ENCODE data around the gene GPR152.
A peak's percentile ranks its signal among the peaks of the same experiment; 100 is the strongest.

The GPR152 gene

GRCh38 chr11:67432655-67433349 lies 19.7 kb downstream of the GPR152 start:
- TF ChIP-seq POLR2AphosphoS5 (IDR thresholded peaks at IDR 0.05; ENCODE audit: low read depth, low read length): 0 out of 2 replicates have a peak, but pooled peaks have one; percentile 2
- no peak for TF ChIP-seq FOXP2 (optimal IDR thresholded peaks at IDR 0.05; ENCODE audit: borderline replicate concordance, extremely low read depth, extremely low read length, insufficient read depth)

DNA sequence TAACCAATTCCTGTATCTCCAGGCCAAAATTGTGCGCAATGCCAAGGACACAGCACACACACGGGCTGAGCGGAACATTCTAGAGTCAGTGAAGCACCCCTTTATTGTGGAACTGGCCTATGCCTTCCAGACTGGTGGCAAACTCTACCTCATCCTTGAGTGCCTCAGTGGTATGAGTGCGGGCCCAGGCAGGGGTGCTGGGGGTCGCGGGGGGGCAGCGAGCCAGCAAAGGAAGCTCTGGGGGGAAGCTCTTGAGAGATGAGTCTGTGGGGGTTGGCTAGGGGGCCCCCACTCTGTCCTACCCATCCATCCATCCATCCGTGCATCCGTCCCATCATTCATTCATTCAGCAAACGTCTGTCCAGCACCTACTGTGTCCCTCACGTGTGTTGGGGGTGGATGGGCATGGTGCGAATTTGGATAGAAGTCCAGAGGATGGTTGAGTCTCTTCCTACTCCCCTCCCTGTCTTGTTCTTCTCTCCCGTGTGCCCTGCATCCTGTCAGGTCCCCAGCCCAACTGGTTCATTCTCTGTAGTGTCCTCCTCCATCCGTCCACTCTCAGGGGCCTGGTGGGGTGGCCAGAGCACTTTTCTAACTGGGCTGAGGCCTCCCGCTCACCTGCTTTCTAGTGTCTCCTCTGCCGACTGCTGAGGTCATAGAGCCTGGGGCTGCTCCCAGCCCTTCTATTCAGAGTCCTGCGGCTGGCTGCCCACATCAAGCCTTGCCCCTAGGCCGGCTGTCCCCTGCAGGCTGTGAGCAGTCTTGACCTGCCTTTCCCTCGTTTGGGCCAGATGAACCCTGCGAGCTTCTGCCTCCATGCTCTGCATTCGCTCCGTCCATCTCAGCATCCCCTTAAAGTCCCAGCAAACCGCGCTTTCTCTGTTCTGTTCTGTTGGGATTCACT lies 20.9 kb downstream of the GPR152 start:
- TF ChIP-seq SIN3A (IDR thresholded peaks at IDR 0.05; ENCODE audit: borderline replicate concordance, insufficient read depth, low read length) (no peak), TAF1 (IDR thresholded peaks at IDR 0.05; ENCODE audit: borderline replicate concordance, insufficient read depth, low read length) (no peak), REST (IDR thresholded peaks at IDR 0.05; ENCODE audit: insufficient read depth in 1 of 2, low read depth in 2 of 2, low read length in 2 of 2) (no peak)

- TF ChIP-seq FOXP2 (optimal IDR thresholded peaks at IDR 0.05; ENCODE audit: borderline replicate concordance, extremely low read depth, extremely low read length, insufficient read depth) (no peak), SIN3A (IDR thresholded peaks at IDR 0.05; ENCODE audit: borderline replicate concordance, insufficient read depth, low read length) (no peak), TAF1 (IDR thresholded peaks at IDR 0.05; ENCODE audit: borderline replicate concordance, insufficient read depth, low read length) (no peak), POLR2AphosphoS5 (IDR thresholded peaks at IDR 0.05; ENCODE audit: low read depth, low read length) (no peak), REST (IDR thresholded peaks at IDR 0.05; ENCODE audit: insufficient read depth in 1 of 2, low read depth in 2 of 2, low read length in 2 of 2) (no peak)
Observed at GRCh38 chr11:67429722-67430121, 22.8 kb downstream of the GPR152 start.

GRCh38 chr11:67429038-67429668 lies 23.4 kb downstream of the GPR152 start:
- TF ChIP-seq SIN3A (IDR thresholded peaks at IDR 0.05; ENCODE audit: borderline replicate concordance, insufficient read depth, low read length) (no peak), FOXP2 (optimal IDR thresholded peaks at IDR 0.05; ENCODE audit: borderline replicate concordance, extremely low read depth, extremely low read length, insufficient read depth) (no peak), POLR2AphosphoS5 (IDR thresholded peaks at IDR 0.05; ENCODE audit: low read depth, low read length) (no peak), TAF1 (IDR thresholded peaks at IDR 0.05; ENCODE audit: borderline replicate concordance, insufficient read depth, low read length) (no peak), REST (IDR thresholded peaks at IDR 0.05; ENCODE audit: insufficient read depth in 1 of 2, low read depth in 2 of 2, low read length in 2 of 2) (no peak)

- TF ChIP-seq TAF1 (IDR thresholded peaks at IDR 0.05; ENCODE audit: borderline replicate concordance, insufficient read depth, low read length): peak; percentile 75; the same call in 1 of the 2 replicates
- TF ChIP-seq POLR2AphosphoS5 (IDR thresholded peaks at IDR 0.05; ENCODE audit: low read depth, low read length): peak; percentile 96
- peak; percentile 94; the same call in 1 of the 2 replicates for TF ChIP-seq SIN3A (IDR thresholded peaks at IDR 0.05; ENCODE audit: borderline replicate concordance, insufficient read depth, low read length)
- TF ChIP-seq REST (IDR thresholded peaks at IDR 0.05; ENCODE audit: insufficient read depth in 1 of 2, low read depth in 2 of 2, low read length in 2 of 2): peak in 1 of 2 experiments; percentile 20; a peak in 1 of 4 replicates
- TF ChIP-seq FOXP2 (optimal IDR thresholded peaks at IDR 0.05; ENCODE audit: borderline replicate concordance, extremely low read depth, extremely low read length, insufficient read depth): peak; percentile 95
Observed at GRCh38 chr11:67428052-67429001, 24.2 kb downstream of the GPR152 start, which contains the start of gene RPS6KB2. TSS of gene RPS6KB2 (plus strand) at chr11:67428494. CDS start at chr11:67428546, 52 bp downstream.

All from PFSK-1 (cell line).